A549 (cell line): ENCODE results near the gene ANK2.

Experiments used
- HDAC2 ChIP-seq: fragments of 200-600 bp; sonication (generic); IDR thresholded peaks from 2 replicates; pipeline ENCODE4 v1.6.1; 2016
- JUN ChIP-seq, 2 experiments: fragments of >200 bp; sonication (Bioruptor Twin); formaldehyde crosslinking; IDR thresholded peaks; 2 replicates in 1 of 2; 3 replicates in 1 of 2; pipeline ENCODE4 v1.6.1; 2016 to 2017
- MAZ ChIP-seq: fragments of 150-350 bp; IDR thresholded peaks from 2 replicates; pipeline ENCODE4 v1.6.1; 2014; ENCODE audit warnings: antibody characterized with exemption, low read depth, low read length, borderline replicate concordance
- MYC ChIP-seq: IDR thresholded peaks from 2 replicates; pipeline ENCODE4 v1.6.1; 2012; ENCODE audit warnings: mild to moderate bottlenecking, inconsistent platforms, low read length, improper control_type of control experiment, borderline replicate concordance
- POLR2A ChIP-seq: IDR thresholded peaks from 2 replicates; pipeline ENCODE4 v1.6.1; 2012; ENCODE audit warnings: mild to moderate bottlenecking, low read length
- POLR2AphosphoS2 ChIP-seq: conservative IDR thresholded peaks from 2 replicates; pipeline ENCODE4 v1.6.1; 2012; ENCODE audit warnings: low read length, improper control_type of control experiment, inconsistent platforms
- RCOR1 ChIP-seq: fragments of 150-350 bp; IDR thresholded peaks from 2 replicates; pipeline ENCODE4 v1.6.1; 2014; ENCODE audit warnings: antibody characterized with exemption, low read length, low read depth
- RFX5 ChIP-seq: fragments of 450-650 bp; IDR thresholded peaks from 2 replicates; pipeline ENCODE4 v1.7.1; 2014; ENCODE audit warnings: antibody characterized with exemption, mild to moderate bottlenecking, moderate library complexity
- RNF2 ChIP-seq: fragments of 200-600 bp; sonication (generic); IDR thresholded peaks from 2 replicates; pipeline ENCODE4 v1.6.1; 2016; ENCODE audit warnings: low read depth, mild to moderate bottlenecking, antibody characterized with exemption, moderate library complexity, borderline replicate concordance
- USF2 ChIP-seq: fragments of 450-650 bp; IDR thresholded peaks from 2 replicates; pipeline ENCODE4 v1.6.1; 2014; ENCODE audit warnings: antibody characterized with exemption
- ZSCAN20 ChIP-seq: fragments of 250-450 bp; sonication (Bioruptor Pico); IDR thresholded peaks from 2 replicates; pipeline ENCODE4 v1.8.0; 2022; ENCODE audit warnings: mild to moderate bottlenecking, moderate library complexity
- TF ChIP-seq, protein P1 (sequence below): fragments of >200 bp; sonication (Bioruptor Twin); formaldehyde crosslinking; IDR thresholded peaks from 3 replicates; pipeline ENCODE4 v1.5.1; 2016

- TF ChIP-seq, protein P1, sequence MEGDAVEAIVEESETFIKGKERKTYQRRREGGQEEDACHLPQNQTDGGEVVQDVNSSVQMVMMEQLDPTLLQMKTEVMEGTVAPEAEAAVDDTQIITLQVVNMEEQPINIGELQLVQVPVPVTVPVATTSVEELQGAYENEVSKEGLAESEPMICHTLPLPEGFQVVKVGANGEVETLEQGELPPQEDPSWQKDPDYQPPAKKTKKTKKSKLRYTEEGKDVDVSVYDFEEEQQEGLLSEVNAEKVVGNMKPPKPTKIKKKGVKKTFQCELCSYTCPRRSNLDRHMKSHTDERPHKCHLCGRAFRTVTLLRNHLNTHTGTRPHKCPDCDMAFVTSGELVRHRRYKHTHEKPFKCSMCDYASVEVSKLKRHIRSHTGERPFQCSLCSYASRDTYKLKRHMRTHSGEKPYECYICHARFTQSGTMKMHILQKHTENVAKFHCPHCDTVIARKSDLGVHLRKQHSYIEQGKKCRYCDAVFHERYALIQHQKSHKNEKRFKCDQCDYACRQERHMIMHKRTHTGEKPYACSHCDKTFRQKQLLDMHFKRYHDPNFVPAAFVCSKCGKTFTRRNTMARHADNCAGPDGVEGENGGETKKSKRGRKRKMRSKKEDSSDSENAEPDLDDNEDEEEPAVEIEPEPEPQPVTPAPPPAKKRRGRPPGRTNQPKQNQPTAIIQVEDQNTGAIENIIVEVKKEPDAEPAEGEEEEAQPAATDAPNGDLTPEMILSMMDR, result no peak
- TF ChIP-seq RCOR1 (no peak), MAZ (no peak), POLR2A (no peak), POLR2AphosphoS2 (no peak), USF2 (no peak), ZSCAN20 (CRISPR knock-in tag) (no peak), MYC (no peak), HDAC2 (no peak), RFX5 (no peak), JUN (IDR thresholded peaks at IDR 0.05) (no peak), RNF2 (no peak)
Measured at GRCh38 chr4:113154281-113154680, 104.8 kb downstream of the ANK2 start.
